RCC 7860 (cell line): ENCODE measurements around the gene GSG1L.

Experiments used
- DNase-seq: peaks from one replicate; pipeline ENCODE4 v3.0.0-alpha.2; 2015; ENCODE audit warnings: low spot score
- FAIRE-seq: peaks from 2 replicates; lab custom pipeline; 2012; peaks lifted over from hg19 to GRCh38; lab: Jason Lieb, UNC

GSG1L gene

GRCh38 chr16:28063591-28064061, at the start of gene GSG1L:
Gene GSG1L, minus strand, starts transcription at chr16:28063714. Its CDS starts 290 bp downstream, at chr16:28063424.
- FAIRE-seq, result no peak

GRCh38 chr16:28112908-28113307, 49.4 kb upstream of the GSG1L start:
- DNase-seq, result no peak
- no peak for FAIRE-seq

More at GRCh38 chr16:28063591-28064061, at the start of gene GSG1L:
- DNase-seq, result no peak

- no peak for FAIRE-seq
- no peak for DNase-seq
Measured at GRCh38 chr16:28110977-28111376, 47.5 kb upstream of the GSG1L start.

GRCh38 chr16:28110479-28110878, 47.0 kb upstream of the GSG1L start:
- no peak for FAIRE-seq
- no peak for DNase-seq

- DNase-seq (no peak), FAIRE-seq (no peak)
Measured at GRCh38 chr16:28110074-28110473, 46.6 kb upstream of the GSG1L start.

- DNase-seq (no peak), FAIRE-seq (no peak)
Measured at GRCh38 chr16:28108590-28109247, 45.2 kb upstream of the GSG1L start.

- no peak for FAIRE-seq
- DNase-seq, result no peak
Measured at GRCh38 chr16:28107232-28107631, 43.7 kb upstream of the GSG1L start.

GRCh38 chr16:28106467-28107215, 43.1 kb upstream of the GSG1L start:
- FAIRE-seq (no peak), DNase-seq (no peak)

GRCh38 chr16:28105954-28106353, 42.4 kb upstream of the GSG1L start:
- no peak for FAIRE-seq
- DNase-seq, result no peak

GRCh38 chr16:28105297-28105696, 41.8 kb upstream of the GSG1L start:
- DNase-seq (no peak), FAIRE-seq (no peak)

GRCh38 chr16:28104404-28104803, 40.9 kb upstream of the GSG1L start:
- FAIRE-seq (no peak), DNase-seq (no peak)

GRCh38 chr16:28103516-28104170, 40.1 kb upstream of the GSG1L start:
- no peak for DNase-seq
- FAIRE-seq, result no peak

GRCh38 chr16:28101533-28101890, 38.0 kb upstream of the GSG1L start:
- no peak for DNase-seq
- FAIRE-seq, result no peak

- FAIRE-seq (no peak), DNase-seq (no peak)
Measured at GRCh38 chr16:28100810-28101532, 37.5 kb upstream of the GSG1L start.

GRCh38 chr16:28098959-28099945, 35.7 kb upstream of the GSG1L start:
- DNase-seq, result no peak

GRCh38 chr16:28098171-28098958, 34.9 kb upstream of the GSG1L start:
- FAIRE-seq (no peak), DNase-seq (no peak)

More at GRCh38 chr16:28098959-28099945, 35.7 kb upstream of the GSG1L start:
- no peak for FAIRE-seq

- no peak for FAIRE-seq
- DNase-seq, result no peak
Measured at GRCh38 chr16:28096983-28097899, 33.7 kb upstream of the GSG1L start.

- FAIRE-seq, result no peak
- no peak for DNase-seq
Measured at GRCh38 chr16:28093385-28093725, 29.8 kb upstream of the GSG1L start.
